Measurements from ENCODE around the gene EOGT. TPM values are rescaled to one million over a fixed set of nuclear protein-coding genes. Genes with fewer than 3 reads are reported as not detected.

The EOGT gene
- total RNA-seq, 4 donors from 2014 or later, result 44.1 to 73.0 (median 57.9) TPM

DNA sequence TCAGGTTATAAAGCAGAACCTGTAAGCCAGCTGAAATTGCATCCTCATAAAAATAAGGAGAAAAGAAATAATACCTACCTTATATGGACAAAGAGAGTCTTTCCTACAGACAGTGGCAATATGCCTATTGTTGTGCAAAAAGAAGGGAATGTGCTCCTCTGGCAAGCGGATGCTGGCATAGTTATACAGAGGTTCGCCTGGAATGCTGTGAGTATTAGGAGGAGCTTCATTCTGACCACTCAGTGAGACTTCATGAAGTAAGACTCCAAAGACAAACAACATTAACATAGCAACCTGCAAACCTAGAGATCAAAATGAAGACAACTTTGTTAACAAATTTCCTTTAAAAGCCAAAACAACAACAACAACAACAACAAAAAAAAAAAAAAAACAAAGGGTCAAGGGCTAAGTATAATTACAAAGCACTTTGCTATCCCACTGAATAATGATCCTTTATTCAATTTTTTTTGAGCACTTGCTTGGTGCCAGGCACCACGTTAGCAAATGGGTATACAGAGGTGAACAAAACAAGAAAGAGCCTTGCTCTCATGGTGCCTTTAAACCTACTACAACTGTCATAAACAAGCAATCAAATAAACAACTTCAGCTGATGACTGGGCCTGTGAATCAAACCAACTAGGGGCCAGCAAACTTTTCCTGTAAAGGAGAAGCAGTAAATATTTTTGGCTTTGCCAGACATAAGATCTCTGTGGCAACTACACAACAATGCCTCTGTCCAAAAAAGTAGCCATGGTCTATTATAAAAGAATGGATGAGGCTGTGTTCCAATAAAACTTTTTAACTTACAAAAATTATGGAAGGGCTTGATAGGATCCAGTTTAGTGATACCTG is 3.7 kb downstream of the EOGT start:
- Histone ChIP-seq H3K4me3 (no peak overlapping the region), H3K4me1 (no peaks in the 10 kb centered on the region), H3K9me3 (no peaks in the 10 kb centered on the region), H3K27ac (peak overlapping the region; percentile 98 to 99), H3K27me3 (no peaks in the 10 kb centered on the region), H3K36me3 (no peaks in the 10 kb centered on the region)
- peak; percentile 38 to 43 for DNase-seq
- intact Hi-C loops (cut with DNase I; ENCODE audit: low total_unique reads), result no loop called here
- TF ChIP-seq CTCF (IDR thresholded peaks at IDR 0.05) (no peak), POLR2A (IDR thresholded peaks at IDR 0.05) (no peak)

DNA sequence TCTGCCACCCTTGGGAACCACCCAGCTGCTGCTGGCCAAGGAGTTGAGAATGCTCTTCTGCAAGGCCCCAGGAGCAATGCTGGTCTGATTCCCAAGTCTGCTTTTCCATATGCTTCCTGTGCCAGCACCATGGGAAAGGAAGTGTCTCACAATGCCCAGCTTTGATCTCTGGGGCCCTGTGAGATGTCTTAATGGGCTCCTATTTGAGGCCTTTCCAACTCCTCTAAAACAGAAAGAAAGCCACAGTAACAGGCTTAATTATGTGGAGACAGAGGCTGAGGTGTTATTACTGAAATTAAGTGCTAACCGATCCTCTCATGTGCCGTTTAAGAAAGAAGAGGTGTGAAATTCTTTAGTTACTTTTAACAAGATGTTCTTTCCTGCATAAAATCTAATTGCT is 4.5 kb downstream of the EOGT start:
- intact Hi-C loops (cut with DNase I; ENCODE audit: low total_unique reads), result no loop called here
- Histone ChIP-seq H3K27me3 (no peaks in the 10 kb centered on the region), H3K9me3 (no peaks in the 10 kb centered on the region), H3K36me3 (no peaks in the 10 kb centered on the region), H3K27ac (peak overlapping the region; percentile 62 to 98), H3K4me3 (no peak overlapping the region), H3K4me1 (no peaks in the 10 kb centered on the region)
- TF ChIP-seq POLR2A (IDR thresholded peaks at IDR 0.05), result no peak
- TF ChIP-seq CTCF (IDR thresholded peaks at IDR 0.05), result no peak
- DNase-seq, result no peak

- no peaks in the 10 kb centered on the region for H3K9me3 ChIP-seq
- H3K27me3 ChIP-seq, result no peaks in the 10 kb centered on the region
- DNase-seq, result no peak
- peak overlapping the region in 1 of 2 donors; percentile 63 for H3K27ac ChIP-seq
- TF ChIP-seq POLR2A (IDR thresholded peaks at IDR 0.05) (no peak), CTCF (IDR thresholded peaks at IDR 0.05) (no peak)
- no peaks in the 10 kb centered on the region for H3K36me3 ChIP-seq
- no peak overlapping the region for H3K4me3 ChIP-seq
- intact Hi-C loops (cut with DNase I; ENCODE audit: low total_unique reads), result no loop called here
- H3K4me1 ChIP-seq, result no peaks in the 10 kb centered on the region
Observed at GRCh38 chr3:69005791-69006482, 7.5 kb downstream of the EOGT start.

DNA sequence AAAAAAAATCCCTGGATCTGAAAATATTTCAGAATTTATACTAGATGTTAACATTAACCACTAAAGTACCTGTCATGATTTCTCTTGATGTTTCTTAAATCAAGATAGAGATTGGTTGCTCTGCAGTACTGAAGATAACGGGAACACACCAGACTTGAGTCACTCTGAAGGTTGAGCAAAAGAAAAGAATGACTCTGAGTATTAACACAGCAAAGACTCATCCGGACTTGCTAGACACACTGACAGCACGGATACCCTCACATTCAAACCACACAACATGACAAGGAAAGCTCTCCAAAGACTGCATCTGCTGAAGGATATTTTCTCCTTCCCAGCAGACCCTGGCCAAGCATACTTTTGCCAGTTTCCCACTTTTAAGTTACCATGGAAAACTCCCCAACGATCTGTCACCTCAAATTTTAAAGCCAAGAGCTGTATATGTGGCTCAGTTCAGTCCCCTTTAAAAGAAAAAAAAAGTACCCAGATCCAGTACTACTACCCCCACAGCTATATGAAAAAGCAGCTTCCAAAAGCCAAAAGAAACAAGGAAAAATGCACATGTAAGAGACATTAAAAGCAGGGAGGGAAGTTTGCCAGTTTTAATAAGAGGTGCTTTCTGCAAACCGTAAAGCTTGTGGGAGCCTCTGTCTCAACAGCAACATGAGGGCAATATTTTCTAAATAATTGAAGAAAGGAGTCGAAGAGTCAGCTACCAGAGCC is 8.3 kb downstream of the EOGT start:
- Histone ChIP-seq H3K4me3 (no peak overlapping the region), H3K4me1 (no peaks in the 10 kb centered on the region), H3K9me3 (no peaks in the 10 kb centered on the region), H3K36me3 (no peaks in the 10 kb centered on the region), H3K27ac (peak overlapping the region in 1 of 2 donors; percentile 63), H3K27me3 (no peaks in the 10 kb centered on the region)
- DNase-seq, result no peak
- intact Hi-C loops (cut with DNase I; ENCODE audit: low total_unique reads), result no loop called here
- TF ChIP-seq POLR2A (IDR thresholded peaks at IDR 0.05) (no peak), CTCF (IDR thresholded peaks at IDR 0.05) (no peak)
